Skin epidermis (tissue), 12 donors: ENCODE measurements around the gene GAPDHS.

Source experiments
- H3K27ac ChIP-seq, 21 experiments: fragments of 200-600 bp; sonication (generic) in 11 of 21; one replicate each; pipeline ENCODE4 v1.5.0; 2020; ENCODE audit warnings: mild to moderate bottlenecking in 3 of 21, inconsistent platforms in 2 of 21, moderate library complexity in 2 of 21
- H3K4me3 ChIP-seq, 7 experiments: fragments of 200-600 bp; sonication (generic) in 2 of 7; one replicate each; pipeline ENCODE4 v1.5.0; 2020; ENCODE audit warnings: inconsistent platforms in 2 of 7, mild to moderate bottlenecking in 2 of 7, moderate library complexity in 1 of 7

The GAPDHS gene

GRCh38 chr19:35565016-35565856 is 32.0 kb downstream of the GAPDHS start:
- H3K4me3 ChIP-seq: no peak overlapping the region
- no peak overlapping the region for H3K27ac ChIP-seq

GRCh38 chr19:35566738-35567137 is 33.5 kb downstream of the GAPDHS start:
- Histone ChIP-seq H3K27ac (no peak overlapping the region), H3K4me3 (no peak overlapping the region)

- Histone ChIP-seq H3K4me3 (no peak overlapping the region), H3K27ac (no peak overlapping the region)
Observed at GRCh38 chr19:35569281-35569781, 36.1 kb downstream of the GAPDHS start.

GRCh38 chr19:35571406-35571965 is 38.2 kb downstream of the GAPDHS start:
- Histone ChIP-seq H3K4me3 (no peak overlapping the region), H3K27ac (no peak overlapping the region)

- no peak overlapping the region for H3K27ac ChIP-seq
- H3K4me3 ChIP-seq: no peak overlapping the region
Observed at GRCh38 chr19:35577918-35578317, 44.7 kb downstream of the GAPDHS start.

GRCh38 chr19:35578707-35579106 is 45.5 kb downstream of the GAPDHS start:
- H3K27ac ChIP-seq: no peak overlapping the region

GRCh38 chr19:35582760-35583159 is 49.5 kb downstream of the GAPDHS start:
- no peak overlapping the region for H3K4me3 ChIP-seq
- H3K27ac ChIP-seq: no peak overlapping the region

More at GRCh38 chr19:35578707-35579106, 45.5 kb downstream of the GAPDHS start:
- H3K4me3 ChIP-seq: no peak overlapping the region

- Histone ChIP-seq H3K27ac (no peak within 1 kb of the TSS), H3K4me3 (no peak within 1 kb of the TSS)
Observed at GRCh38 chr19:35585848-35586247, 52.6 kb downstream of the GAPDHS start, which contains the start of gene PMIS2. Gene PMIS2 (plus strand): TSS chr19:35586173. CDS start chr19:35586260, 87 bp downstream.

GRCh38 chr19:35587321-35587720 is 54.1 kb downstream of the GAPDHS start:
- no peak overlapping the region for H3K4me3 ChIP-seq
- H3K27ac ChIP-seq: no peak overlapping the region

GRCh38 chr19:35590875-35591274 is 57.6 kb downstream of the GAPDHS start:
- no peak overlapping the region for H3K27ac ChIP-seq

GRCh38 chr19:35592226-35592625 is 59.0 kb downstream of the GAPDHS start:
- H3K27ac ChIP-seq: no peak overlapping the region

More at GRCh38 chr19:35590875-35591274, 57.6 kb downstream of the GAPDHS start:
- H3K4me3 ChIP-seq: no peak overlapping the region

More at GRCh38 chr19:35592226-35592625, 59.0 kb downstream of the GAPDHS start:
- H3K4me3 ChIP-seq: no peak overlapping the region
